Type B pancreatic cell (in vitro differentiated cells): Measurements from ENCODE around the gene SAP25. TPM values are rescaled to one million over a fixed set of nuclear protein-coding genes. Genes with fewer than 3 reads are reported as not detected.

Experiments used
- DNase-seq: peaks from one replicate; pipeline ENCODE4 v3.0.0; 2021; ENCODE audit warnings: mixed read lengths; ENCODE audit not compliant: unreplicated experiment; ENCODE audit errors: extremely low spot score
- H3K27ac Mint-ChIP-seq: 2 replicates; pipeline ENCODE4 v1.8.0; 2021; ENCODE audit warnings: mild to moderate bottlenecking, mixed read lengths
- H3K27me3 Mint-ChIP-seq: 2 replicates; pipeline ENCODE4 v1.8.0; 2021; ENCODE audit warnings: mixed read lengths
- H3K36me3 Mint-ChIP-seq: 2 replicates; pipeline ENCODE4 v1.8.0; 2021; ENCODE audit warnings: mixed read lengths
- H3K4me1 Mint-ChIP-seq: one replicate; pipeline ENCODE4 v1.8.0; 2021; ENCODE audit warnings: mixed read lengths; ENCODE audit not compliant: unreplicated experiment
- H3K4me3 Mint-ChIP-seq: 2 replicates; pipeline ENCODE4 v1.8.0; 2021; ENCODE audit warnings: mild to moderate bottlenecking, mixed read lengths
- H3K9me3 Mint-ChIP-seq: 2 replicates; pipeline ENCODE4 v1.8.0; 2021; ENCODE audit warnings: mixed read lengths
- total RNA-seq: library from RNA; stranded (reverse); gene quantifications from 2 replicates; pipeline ENCODE4 v1.2.1, GENCODE V29; 2021; ENCODE audit warnings: low replicate concordance
- TF ChIP-seq, protein P1 (sequence below): fragments of 200-600 bp; sonication (generic); conservative IDR thresholded peaks from 2 replicates; pipeline ENCODE4 v1.5.0; 2021; ENCODE audit warnings: antibody characterized with exemption, mild to moderate bottlenecking

SAP25 gene
- total RNA-seq, 1 donor from 2014 or later = 5.6 TPM

DNA sequence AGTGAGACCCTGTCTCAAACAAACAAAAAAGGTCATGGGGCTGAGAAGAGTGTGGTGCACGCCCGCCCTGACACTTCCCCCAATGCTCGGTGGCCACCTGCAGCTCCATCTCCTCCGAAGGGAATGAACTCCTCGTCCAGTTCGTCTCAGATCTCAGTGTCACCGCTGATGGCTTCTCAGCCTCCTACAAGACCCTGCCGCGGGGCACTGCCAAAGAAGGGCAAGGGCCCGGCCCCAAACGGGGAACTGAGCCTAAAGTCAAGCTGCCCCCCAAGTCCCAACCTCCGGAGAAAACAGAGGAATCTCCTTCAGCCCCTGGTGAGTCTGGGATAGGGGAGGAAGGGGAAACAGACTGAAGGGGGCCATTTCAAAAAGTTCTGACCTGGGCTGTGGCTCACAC is 32.6 kb upstream of the SAP25 start:
- DNase-seq = no peak
- Mint-ChIP-seq H3K27me3 (no peaks in the 10 kb centered on the region), H3K9me3 (no peaks in the 10 kb centered on the region), H3K36me3 (no peaks in the 10 kb centered on the region), H3K4me3 (peak overlapping the region; percentile 87), H3K4me1 (peaks cover 16% of the 10 kb centered on the region), H3K27ac (no peak overlapping the region)
- TF ChIP-seq, protein P1, sequence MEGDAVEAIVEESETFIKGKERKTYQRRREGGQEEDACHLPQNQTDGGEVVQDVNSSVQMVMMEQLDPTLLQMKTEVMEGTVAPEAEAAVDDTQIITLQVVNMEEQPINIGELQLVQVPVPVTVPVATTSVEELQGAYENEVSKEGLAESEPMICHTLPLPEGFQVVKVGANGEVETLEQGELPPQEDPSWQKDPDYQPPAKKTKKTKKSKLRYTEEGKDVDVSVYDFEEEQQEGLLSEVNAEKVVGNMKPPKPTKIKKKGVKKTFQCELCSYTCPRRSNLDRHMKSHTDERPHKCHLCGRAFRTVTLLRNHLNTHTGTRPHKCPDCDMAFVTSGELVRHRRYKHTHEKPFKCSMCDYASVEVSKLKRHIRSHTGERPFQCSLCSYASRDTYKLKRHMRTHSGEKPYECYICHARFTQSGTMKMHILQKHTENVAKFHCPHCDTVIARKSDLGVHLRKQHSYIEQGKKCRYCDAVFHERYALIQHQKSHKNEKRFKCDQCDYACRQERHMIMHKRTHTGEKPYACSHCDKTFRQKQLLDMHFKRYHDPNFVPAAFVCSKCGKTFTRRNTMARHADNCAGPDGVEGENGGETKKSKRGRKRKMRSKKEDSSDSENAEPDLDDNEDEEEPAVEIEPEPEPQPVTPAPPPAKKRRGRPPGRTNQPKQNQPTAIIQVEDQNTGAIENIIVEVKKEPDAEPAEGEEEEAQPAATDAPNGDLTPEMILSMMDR = no peak

DNA sequence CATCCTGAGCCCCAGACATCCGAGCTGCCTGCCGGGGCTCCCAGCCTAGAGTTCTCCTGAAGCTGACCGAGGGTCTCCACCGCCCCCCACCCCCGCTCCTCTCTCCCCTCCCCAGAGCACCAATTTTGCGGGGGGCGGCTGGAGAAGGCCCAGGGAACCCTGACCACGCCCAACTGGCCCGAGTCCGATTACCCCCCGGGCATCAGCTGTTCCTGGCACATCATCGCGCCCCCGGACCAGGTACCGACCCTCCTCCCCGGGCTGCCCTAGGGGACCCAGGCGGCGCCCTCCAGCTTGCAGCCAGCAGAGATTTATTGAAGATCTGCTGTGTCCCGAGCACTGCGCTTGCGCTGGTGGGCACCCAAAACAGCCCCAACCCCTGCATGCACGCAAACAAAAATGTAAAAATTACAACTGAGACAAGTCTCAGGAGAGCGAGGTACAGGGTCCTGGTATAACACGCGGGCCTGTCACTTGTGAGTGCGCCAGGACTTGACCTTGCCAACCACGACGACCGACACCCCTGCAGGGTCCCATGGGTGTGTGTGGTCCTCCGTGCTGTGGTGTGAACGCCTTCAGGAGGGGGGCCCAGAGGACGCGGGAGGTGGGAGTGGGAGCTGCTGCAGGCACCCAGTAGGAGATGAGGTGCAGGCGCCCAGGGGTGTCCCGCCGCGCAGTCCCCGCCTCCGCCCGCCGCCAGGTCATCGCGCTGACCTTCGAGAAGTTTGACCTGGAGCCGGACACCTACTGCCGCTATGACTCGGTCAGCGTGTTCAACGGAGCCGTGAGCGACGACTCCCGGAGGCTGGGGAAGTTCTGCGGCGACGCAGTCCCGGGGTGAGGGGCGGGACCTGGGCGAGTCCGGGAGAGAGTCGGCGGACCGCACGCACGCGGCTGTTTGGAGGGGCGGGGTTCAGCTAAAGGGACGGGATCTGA is 31.5 kb upstream of the SAP25 start:
- H3K4me1 Mint-ChIP-seq = peaks cover 17% of the 10 kb centered on the region
- no peaks in the 10 kb centered on the region for H3K27me3 Mint-ChIP-seq
- no peaks in the 10 kb centered on the region for H3K36me3 Mint-ChIP-seq
- peak overlapping the region; percentile 87 for H3K4me3 Mint-ChIP-seq
- TF ChIP-seq, protein P1 = no peak
- H3K9me3 Mint-ChIP-seq = no peaks in the 10 kb centered on the region
- DNase-seq = no peak
- no peak overlapping the region for H3K27ac Mint-ChIP-seq

DNA sequence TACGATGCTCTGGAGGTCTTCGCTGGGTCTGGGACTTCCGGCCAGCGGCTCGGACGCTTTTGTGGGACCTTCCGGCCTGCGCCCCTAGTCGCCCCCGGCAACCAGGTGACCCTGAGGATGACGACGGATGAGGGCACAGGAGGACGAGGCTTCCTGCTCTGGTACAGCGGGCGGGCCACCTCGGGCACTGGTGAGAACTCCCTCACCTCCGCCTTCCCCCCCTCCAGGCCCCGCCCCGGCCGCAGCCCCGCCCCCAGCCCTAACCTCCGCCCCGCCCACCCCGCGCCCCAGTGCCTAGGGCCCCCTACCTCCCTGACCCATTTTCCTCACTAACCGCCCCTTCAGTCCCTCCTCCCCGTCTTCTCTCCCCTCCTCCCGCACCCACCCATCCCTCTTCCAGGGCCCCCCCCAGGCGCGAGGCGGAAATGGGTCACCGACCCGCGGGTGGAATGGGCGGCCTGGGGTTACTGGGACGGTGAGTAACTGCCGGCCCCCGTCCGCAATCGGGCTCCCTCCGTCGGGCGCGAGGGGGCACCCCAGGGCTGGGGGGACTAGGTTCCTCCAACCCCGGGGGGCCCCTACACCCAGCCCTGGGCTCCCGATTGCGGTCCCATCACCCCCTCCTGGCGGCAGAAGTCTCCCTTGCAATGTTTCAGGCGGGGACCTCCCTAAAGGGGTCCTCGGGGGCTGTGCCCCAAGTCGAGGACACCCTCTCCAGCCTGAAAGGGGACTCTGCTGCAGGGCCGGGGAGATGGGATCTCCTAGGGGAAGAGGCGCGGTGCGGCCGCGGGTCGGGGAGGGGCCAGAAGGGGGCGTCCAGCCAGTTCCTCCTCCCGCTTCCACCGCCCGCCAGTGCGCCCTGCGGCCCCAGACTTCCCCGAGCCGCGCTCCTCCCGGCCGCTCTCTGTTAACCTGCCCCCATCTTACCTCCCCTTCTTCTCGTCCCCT is 30.6 kb upstream of the SAP25 start:
- no peaks in the 10 kb centered on the region for H3K9me3 Mint-ChIP-seq
- TF ChIP-seq, protein P1 = peak; percentile 57

GRCh38 chr7:100603726-100604027 is 30.0 kb upstream of the SAP25 start:
- Mint-ChIP-seq H3K4me3 (peak overlapping the region; percentile 89), H3K27ac (peak overlapping the region; percentile 41), H3K4me1 (peaks cover 17% of the 10 kb centered on the region), H3K9me3 (no peaks in the 10 kb centered on the region), H3K36me3 (no peaks in the 10 kb centered on the region), H3K27me3 (no peaks in the 10 kb centered on the region)
- TF ChIP-seq, protein P1 = no peak
- DNase-seq = no peak

More for the DNA sequence above, 30.6 kb upstream of the SAP25 start:
- H3K4me3 Mint-ChIP-seq = peak overlapping the region; percentile 89
- H3K36me3 Mint-ChIP-seq = no peaks in the 10 kb centered on the region
- peak overlapping the region; percentile 41 for H3K27ac Mint-ChIP-seq
- no peaks in the 10 kb centered on the region for H3K27me3 Mint-ChIP-seq
- DNase-seq = no peak
- peaks cover 17% of the 10 kb centered on the region for H3K4me1 Mint-ChIP-seq

- Mint-ChIP-seq H3K4me3 (peak overlapping the region; percentile 89), H3K36me3 (no peaks in the 10 kb centered on the region), H3K27me3 (no peaks in the 10 kb centered on the region), H3K9me3 (no peaks in the 10 kb centered on the region), H3K4me1 (peaks cover 21% of the 10 kb centered on the region), H3K27ac (peak overlapping the region; percentile 65)
- TF ChIP-seq, protein P1 = no peak
- no peak for DNase-seq
Observed at GRCh38 chr7:100602889-100603725, 29.4 kb upstream of the SAP25 start.
